Stimulated activated CD8-positive, alpha-beta memory T cell treated with anti-CD3 and anti-CD28 coated beads, Interleukin-4, amount 100 ng/mL, for 4 hours (primary cell): Measurements from ENCODE around the gene DSG2.

ENCODE experiments used
- DNase-seq, 2 donors: peaks; one replicate each; pipeline ENCODE4 v3.0.0-alpha.2; 2020; ENCODE audit warnings: low read depth in 2 of 2, low spot score in 1 of 2

Gene DSG2

GRCh38 chr18:31586616-31587015, 88.6 kb downstream of the DSG2 start:
- DNase-seq = no peak

GRCh38 chr18:31587529-31587928, 89.6 kb downstream of the DSG2 start:
- no peak for DNase-seq

- DNase-seq = no peak
Measured at GRCh38 chr18:31590570-31590969, 92.6 kb downstream of the DSG2 start.

GRCh38 chr18:31591113-31591512, 93.1 kb downstream of the DSG2 start:
- DNase-seq = no peak

- no peak for DNase-seq
Measured at GRCh38 chr18:31591628-31592027, 93.7 kb downstream of the DSG2 start, which contains the start of gene TTR. Gene TTR, plus strand, starts transcription at chr18:31591877. Its CDS starts 26 bp downstream, at chr18:31591903.

GRCh38 chr18:31592506-31593157, 94.7 kb downstream of the DSG2 start:
- no peak for DNase-seq

GRCh38 chr18:31595121-31595771, 97.3 kb downstream of the DSG2 start:
- no peak for DNase-seq

- DNase-seq = no peak
Measured at GRCh38 chr18:31596081-31596872, 98.3 kb downstream of the DSG2 start.

- DNase-seq = no peak
Measured at GRCh38 chr18:31598021-31598805, 100.2 kb downstream of the DSG2 start.
